Measurements from ENCODE around the gene KRT71. TPM values are rescaled to one million over a fixed set of nuclear protein-coding genes. Genes with fewer than 3 reads are reported as not detected.

KRT71 gene
- total and polyA plus RNA-seq, 3 donors from 2014 or later, result 0.12 TPM; not detected in 2

- 89 to 98% methylated on average over 2 of the region's 2 CpGs for WGBS, 2 donors
- Histone ChIP-seq H3K27ac (no peak overlapping the region), H3K4me1 (no peaks in the 10 kb centered on the region), H3K27me3 (no peaks in the 10 kb centered on the region), H3K36me3 (ENCODE audit: low read depth, missing control alignments) (no peaks in the 10 kb centered on the region), H3K4me3 (no peak overlapping the region), H3K9me3 (no peaks in the 10 kb centered on the region)
- TF ChIP-seq POLR2A (IDR thresholded peaks at IDR 0.05) (no peak), CTCF (IDR thresholded peaks at IDR 0.05) (no peak)
- DNase-seq, result no peak
- intact Hi-C loops (cut with DNase I; ENCODE audit: low total_unique reads), result no loop called here
Measured at GRCh38 chr12:52530905-52531304, 22.0 kb downstream of the KRT71 start.

- Histone ChIP-seq H3K4me3 (no peak overlapping the region), H3K27ac (no peak overlapping the region), H3K4me1 (no peaks in the 10 kb centered on the region), H3K36me3 (ENCODE audit: low read depth, missing control alignments) (no peaks in the 10 kb centered on the region), H3K27me3 (no peaks in the 10 kb centered on the region), H3K9me3 (no peaks in the 10 kb centered on the region)
- no peak for TF ChIP-seq POLR2A (IDR thresholded peaks at IDR 0.05)
- no peak for DNase-seq
- WGBS, 2 donors, result 86 to 100% methylated on average over 2 of the region's 2 CpGs
- intact Hi-C loops (cut with DNase I; ENCODE audit: low total_unique reads), result no loop called here
Measured at GRCh38 chr12:52530366-52530765, 22.6 kb downstream of the KRT71 start.

- Histone ChIP-seq H3K4me3 (no peak overlapping the region), H3K36me3 (ENCODE audit: low read depth, missing control alignments) (no peaks in the 10 kb centered on the region), H3K4me1 (no peaks in the 10 kb centered on the region), H3K27ac (no peak overlapping the region), H3K27me3 (no peaks in the 10 kb centered on the region), H3K9me3 (no peaks in the 10 kb centered on the region)
- 92 to 93% methylated on average over 9 of the region's 9 CpGs for WGBS, 2 donors
- no peak for DNase-seq
- intact Hi-C loops (cut with DNase I; ENCODE audit: low total_unique reads), result no loop called here
- TF ChIP-seq CTCF (IDR thresholded peaks at IDR 0.05) (no peak), POLR2A (IDR thresholded peaks at IDR 0.05) (no peak)
Measured at GRCh38 chr12:52529846-52530245, 23.1 kb downstream of the KRT71 start.

- no peak for DNase-seq
- H3K27me3 ChIP-seq, result no peaks in the 10 kb centered on the region
- no peaks in the 10 kb centered on the region for H3K4me1 ChIP-seq
- no peaks in the 10 kb centered on the region for H3K9me3 ChIP-seq
- H3K36me3 ChIP-seq (ENCODE audit: low read depth, missing control alignments), result no peaks in the 10 kb centered on the region
- no peak overlapping the region for H3K27ac ChIP-seq
- 96% methylated on average over 2 of the region's 2 CpGs for WGBS, 2 donors
- intact Hi-C loops (cut with DNase I; ENCODE audit: low total_unique reads), result no loop called here
- TF ChIP-seq CTCF (IDR thresholded peaks at IDR 0.05), result no peak
- no peak for TF ChIP-seq POLR2A (IDR thresholded peaks at IDR 0.05)
- H3K4me3 ChIP-seq, result no peak overlapping the region
Measured at GRCh38 chr12:52529417-52529816, 23.5 kb downstream of the KRT71 start.

GRCh38 chr12:52528641-52529143 is 24.3 kb downstream of the KRT71 start:
- WGBS, 2 donors, result 69 to 96% methylated on average over 7 to 8 of the region's 8 CpGs
- Histone ChIP-seq H3K27ac (no peak overlapping the region), H3K36me3 (ENCODE audit: low read depth, missing control alignments) (no peaks in the 10 kb centered on the region), H3K9me3 (no peaks in the 10 kb centered on the region), H3K27me3 (no peaks in the 10 kb centered on the region), H3K4me1 (no peaks in the 10 kb centered on the region), H3K4me3 (no peak overlapping the region)
- DNase-seq, result no peak
- no peak for TF ChIP-seq POLR2A (IDR thresholded peaks at IDR 0.05)
- no peak for TF ChIP-seq CTCF (IDR thresholded peaks at IDR 0.05)
- intact Hi-C loops (cut with DNase I; ENCODE audit: low total_unique reads), result no loop called here
